DOHH2 (cell line): ENCODE results near the gene CPEB3.

Source experiments
- H3F3A ChIP-seq: fragments of 200-600 bp; sonication (generic), shearing (Covaris generic); 2 replicates; pipeline ENCODE4 v1.6.0; 2016; ENCODE audit warnings: antibody characterized with exemption, mild to moderate bottlenecking; ENCODE audit not compliant: control insufficient read depth, insufficient read depth
- H3K27ac ChIP-seq: fragments of 200-600 bp; sonication (generic); 2 replicates; pipeline ENCODE4 v1.5.1; 2014; ENCODE audit warnings: low read depth, mild to moderate bottlenecking, low read length, moderate library complexity
- H3K27me3 ChIP-seq: fragments of 200-600 bp; sonication (generic); 2 replicates; pipeline ENCODE4 v1.6.1; 2014; ENCODE audit warnings: mild to moderate bottlenecking, low read length, mixed read lengths; ENCODE audit not compliant: control insufficient read depth
- H3K36me3 ChIP-seq: fragments of 200-600 bp; sonication (generic); 2 replicates; pipeline ENCODE4 v1.6.1; 2014; ENCODE audit warnings: mild to moderate bottlenecking, low read length, moderate library complexity, mixed read lengths; ENCODE audit not compliant: control insufficient read depth
- H3K4me1 ChIP-seq: fragments of 200-600 bp; sonication (generic); 2 replicates; pipeline ENCODE4 v1.6.1; 2014; ENCODE audit warnings: mild to moderate bottlenecking, low read length, mixed read lengths; ENCODE audit not compliant: control insufficient read depth
- H3K4me2 ChIP-seq: fragments of 200-600 bp; sonication (generic); 2 replicates; pipeline ENCODE4 v1.6.0; 2014; ENCODE audit warnings: mild to moderate bottlenecking, low read length, moderate library complexity
- H3K4me3 ChIP-seq: fragments of 200-600 bp; sonication (generic); 2 replicates; pipeline ENCODE4 v1.5.1; 2014; ENCODE audit warnings: mild to moderate bottlenecking, low read length, mixed read lengths
- H3K79me2 ChIP-seq: fragments of 200-600 bp; sonication (generic); 2 replicates; pipeline ENCODE4 v1.6.1; 2014; ENCODE audit warnings: mild to moderate bottlenecking, low read length, mixed read lengths; ENCODE audit not compliant: control insufficient read depth
- H3K9me2 ChIP-seq: fragments of 200-600 bp; sonication (generic); replicated peaks from 2 replicates; pipeline ENCODE4 v1.6.1; 2014; ENCODE audit warnings: mild to moderate bottlenecking, low read length, mixed read lengths; ENCODE audit not compliant: control insufficient read depth
- H3K9me3 ChIP-seq: fragments of 200-600 bp; sonication (generic); 2 replicates; pipeline ENCODE4 v1.6.1; 2014; ENCODE audit warnings: antibody characterized with exemption, low read length, mixed read lengths; ENCODE audit not compliant: control insufficient read depth, insufficient read depth
- H4K20me1 ChIP-seq: fragments of 200-600 bp; sonication (generic); 2 replicates; pipeline ENCODE4 v1.6.0; 2014; ENCODE audit warnings: low read depth, mild to moderate bottlenecking, antibody characterized with exemption, low read length, moderate library complexity; ENCODE audit not compliant: control insufficient read depth, insufficient read depth
- CTCF ChIP-seq: fragments of 200-600 bp; sonication (generic); IDR thresholded peaks from one replicate; pipeline ENCODE4 v1.5.1; 2014; ENCODE audit warnings: antibody characterized with exemption, mild to moderate bottlenecking, low read depth, low read length; ENCODE audit not compliant: poor library complexity, severe bottlenecking
- EZH2phosphoT487 ChIP-seq: fragments of 200-600 bp; sonication (generic); IDR thresholded peaks from 2 replicates; pipeline ENCODE4 v1.6.1; 2017; ENCODE audit warnings: borderline replicate concordance, mild to moderate bottlenecking, antibody characterized with exemption, low read length, moderate library complexity, mixed read lengths

Gene CPEB3

GRCh38 chr10:92238054-92238585, 52.8 kb downstream of the CPEB3 start:
- no peak for TF ChIP-seq EZH2phosphoT487
- TF ChIP-seq CTCF = no peak
- H3K4me2 ChIP-seq = no peak overlapping the region
- H3K4me3 ChIP-seq = no peak overlapping the region

GRCh38 chr10:92231196-92231595, 59.7 kb downstream of the CPEB3 start:
- no peak overlapping the region for H3K27ac ChIP-seq
- H3K27me3 ChIP-seq = no peaks in the 10 kb centered on the region
- H3K4me3 ChIP-seq = no peak overlapping the region
- H3K9me3 ChIP-seq = no peaks in the 10 kb centered on the region
- H3K36me3 ChIP-seq = no peaks in the 10 kb centered on the region
- no peaks in the 10 kb centered on the region for H4K20me1 ChIP-seq
- no peak overlapping the region for H3K4me2 ChIP-seq
- no peaks in the 10 kb centered on the region for H3K4me1 ChIP-seq
- no peak for TF ChIP-seq CTCF
- TF ChIP-seq EZH2phosphoT487 = no peak
- no peaks in the 10 kb centered on the region for H3K79me2 ChIP-seq
- H3F3A ChIP-seq = no peaks in the 10 kb centered on the region
- H3K9me2 ChIP-seq = no peaks in the 10 kb centered on the region

More at GRCh38 chr10:92238054-92238585, 52.8 kb downstream of the CPEB3 start:
- Histone ChIP-seq H3K9me2 (no peaks in the 10 kb centered on the region), H3K27me3 (peaks cover 29% of the 10 kb centered on the region), H3K4me1 (peaks cover 37% of the 10 kb centered on the region), H3F3A (peaks cover 14% of the 10 kb centered on the region), H3K79me2 (no peaks in the 10 kb centered on the region), H4K20me1 (0 out of 2 replicates have a peak, but pooled peaks cover 4% of the 10 kb centered on the region), H3K36me3 (no peaks in the 10 kb centered on the region), H3K9me3 (no peaks in the 10 kb centered on the region), H3K27ac (no peak overlapping the region)

- Histone ChIP-seq H3K36me3 (no peaks in the 10 kb centered on the region), H3K27ac (no peak overlapping the region), H3F3A (no peaks in the 10 kb centered on the region), H3K79me2 (no peaks in the 10 kb centered on the region), H3K4me1 (no peaks in the 10 kb centered on the region), H3K9me2 (no peaks in the 10 kb centered on the region), H4K20me1 (no peaks in the 10 kb centered on the region), H3K9me3 (no peaks in the 10 kb centered on the region), H3K4me3 (no peak overlapping the region), H3K27me3 (no peaks in the 10 kb centered on the region), H3K4me2 (no peak overlapping the region)
- TF ChIP-seq EZH2phosphoT487 = no peak
- no peak for TF ChIP-seq CTCF
Measured at GRCh38 chr10:92222603-92223262, 68.1 kb downstream of the CPEB3 start.
